HepG2 (cell line): ENCODE results near the gene CD72. TPM values are rescaled to one million over a fixed set of nuclear protein-coding genes. Genes with fewer than 3 reads are reported as not detected.

Experiments used
- AHR ChIP-seq: IDR thresholded peaks from 2 replicates; pipeline ENCODE4 v1.6.1; 2018; ENCODE audit warnings: missing genetic modification reagents, missing compliant biosample characterization
- BRF2 ChIP-seq: sonication (generic); formaldehyde crosslinking; IDR thresholded peaks from 2 replicates; pipeline ENCODE4 v1.8.1; 2022; ENCODE audit warnings: mild to moderate bottlenecking, missing genetic modification reagents
- CREBL2 ChIP-seq: sonication (generic); formaldehyde crosslinking; IDR thresholded peaks from 2 replicates; pipeline ENCODE4 v1.8.1; 2023; ENCODE audit warnings: missing genetic modification reagents, mild to moderate bottlenecking, borderline replicate concordance
- DZIP1 ChIP-seq: sonication (generic); formaldehyde crosslinking; IDR thresholded peaks from 2 replicates; pipeline ENCODE4 v1.5.0; 2020; ENCODE audit warnings: mild to moderate bottlenecking, missing genetic modification reagents
- ERF ChIP-seq: IDR thresholded peaks from 2 replicates; pipeline ENCODE4 v1.6.1; 2018; ENCODE audit warnings: missing biosample characterization, missing genetic modification reagents
- GATA4 ChIP-seq: sonication (generic); IDR thresholded peaks from 2 replicates; pipeline ENCODE4 v1.6.1; 2016; ENCODE audit warnings: antibody characterized with exemption, low read depth, borderline replicate concordance
- HNRNPK ChIP-seq: fragments of 200-400 bp; formaldehyde crosslinking; IDR thresholded peaks from 2 replicates; pipeline ENCODE4 v1.6.1; 2018; ENCODE audit warnings: low read length, low read depth, moderate library complexity, mild to moderate bottlenecking; ENCODE audit not compliant: poor library complexity, severe bottlenecking
- KMT2A ChIP-seq: sonication (generic); formaldehyde crosslinking; IDR thresholded peaks from 2 replicates; pipeline ENCODE4 v1.4.0; 2020; ENCODE audit warnings: missing genetic modification reagents
- MXD4 ChIP-seq: IDR thresholded peaks from 2 replicates; pipeline ENCODE4 v1.6.1; 2016; ENCODE audit warnings: mild to moderate bottlenecking, missing biosample characterization, missing genetic modification reagents
- ONECUT2 ChIP-seq: sonication (generic); formaldehyde crosslinking; IDR thresholded peaks from 2 replicates; pipeline ENCODE4 v1.4.0; 2020; ENCODE audit warnings: missing genetic modification reagents
- POLR2AphosphoS2 ChIP-seq: IDR thresholded peaks from 2 replicates; pipeline ENCODE4 v1.6.1; 2011; ENCODE audit warnings: low read depth, low read length, improper control_type of control experiment
- RFX3 ChIP-seq: IDR thresholded peaks from 2 replicates; pipeline ENCODE4 v1.6.1; 2016; ENCODE audit warnings: missing biosample characterization, missing genetic modification reagents
- SALL2 ChIP-seq: sonication (generic); formaldehyde crosslinking; IDR thresholded peaks from 2 replicates; pipeline ENCODE4 v1.8.1; 2023; ENCODE audit warnings: mild to moderate bottlenecking, missing genetic modification reagents, inconsistent platforms
- SOX6 ChIP-seq, 2 experiments: fragments of 450-650 bp in 1 of 2; sonication (generic) in 1 of 2; formaldehyde crosslinking in 1 of 2; IDR thresholded peaks; 2 replicates each; pipeline versions ENCODE4 v1.4.0 to v1.6.1; 2017 to 2020; ENCODE audit warnings: antibody characterized with exemption in 1 of 2, mild to moderate bottlenecking in 1 of 2, missing genetic modification reagents in 1 of 2
- SRF ChIP-seq: IDR thresholded peaks from 2 replicates; pipeline ENCODE4 v1.6.1; 2011; ENCODE audit warnings: mild to moderate bottlenecking, low read depth, low read length, moderate library complexity
- TAF1 ChIP-seq: sonication (generic); formaldehyde crosslinking; IDR thresholded peaks from 2 replicates; pipeline ENCODE4 v1.4.0; 2020; ENCODE audit warnings: missing genetic modification reagents
- ZFX ChIP-seq: sonication (generic); formaldehyde crosslinking; IDR thresholded peaks from 2 replicates; pipeline ENCODE4 v1.4.0; 2020; ENCODE audit warnings: mild to moderate bottlenecking, low read depth, missing genetic modification reagents, moderate library complexity
- ZGPAT ChIP-seq: IDR thresholded peaks from 2 replicates; pipeline ENCODE4 v1.6.1; 2016; ENCODE audit warnings: mild to moderate bottlenecking
- ZNF136 ChIP-seq: sonication (generic); formaldehyde crosslinking; IDR thresholded peaks from 2 replicates; pipeline ENCODE4 v1.8.1; 2022; ENCODE audit warnings: low read depth, mild to moderate bottlenecking, moderate library complexity, missing genetic modification reagents
- ZNF230 ChIP-seq: sonication (generic); formaldehyde crosslinking; IDR thresholded peaks from 2 replicates; pipeline ENCODE4 v1.4.0; 2020; ENCODE audit warnings: mild to moderate bottlenecking, missing genetic modification reagents
- ZNF34 ChIP-seq: sonication (generic); formaldehyde crosslinking; IDR thresholded peaks from 2 replicates; pipeline ENCODE4 v1.4.0; 2020; ENCODE audit warnings: mild to moderate bottlenecking, missing genetic modification reagents, borderline replicate concordance
- ZNF484 ChIP-seq: sonication (generic); formaldehyde crosslinking; IDR thresholded peaks from 2 replicates; pipeline ENCODE4 v1.5.1; 2020; ENCODE audit warnings: mild to moderate bottlenecking, low read depth, missing genetic modification reagents, borderline replicate concordance
- ZNF776 ChIP-seq: sonication (generic); formaldehyde crosslinking; IDR thresholded peaks from 2 replicates; pipeline ENCODE4 v1.4.0; 2020; ENCODE audit warnings: mild to moderate bottlenecking, missing genetic modification reagents
- ZNF841 ChIP-seq: sonication (generic); formaldehyde crosslinking; IDR thresholded peaks from 2 replicates; pipeline ENCODE4 v1.8.1; 2023; ENCODE audit warnings: missing genetic modification reagents, borderline replicate concordance
- ZSCAN9 ChIP-seq: IDR thresholded peaks from 2 replicates; pipeline ENCODE4 v1.6.1; 2016; ENCODE audit warnings: borderline replicate concordance
- polyA plus RNA-seq, 8 experiments: library from polyadenylated mRNA; depleted of rRNA in 3 of 8; stranded (reverse) in 7 of 8; unstranded in 1 of 8; fragments of >200 nt; fragmentation: Illumina TruSeq in 4 of 8; extraction: Trizol in 4 of 8; gene quantifications; 2 replicates each; pipeline versions ENCODE4 v1.2.1 to v1.2.3, GENCODE V29; 2011 to 2016; ENCODE audit warnings: low read depth in 4 of 8, missing spikeins in 1 of 8, mixed read lengths in 1 of 8; ENCODE audit not compliant: insufficient read depth in 1 of 8
- total RNA-seq, 5 experiments: library from RNA; depleted of rRNA; stranded (reverse); fragments of >200 nt; fragmentation: Illumina TruSeq; extraction: Trizol; gene quantifications; 2 replicates each; pipeline ENCODE4 v1.2.3, GENCODE V29; 2016; ENCODE audit warnings: low read depth in 1 of 5

The CD72 gene
- total and polyA plus RNA-seq, 2 of the 13 experiments (the other 11 are each of a cell fraction or from before 2014, with no cell fraction given): 0.18 to 1.1 TPM

GRCh38 chr9:35646533-35647265 lies 28.5 kb upstream of the CD72 start (continued):
- TF ChIP-seq ZNF484 (CRISPR knock-in tag): no peak
- 0 out of 2 replicates have a peak, but pooled peaks have one; percentile 77 for TF ChIP-seq AHR (CRISPR knock-in tag)
- TF ChIP-seq SRF: peak; percentile 16; the same call in 1 of the 2 replicates
- peak; percentile 86 for TF ChIP-seq ZFX
- TF ChIP-seq CREBL2 (CRISPR knock-in tag): no peak
- no peak for TF ChIP-seq ZNF841 (CRISPR knock-in tag)
- no peak for TF ChIP-seq POLR2AphosphoS2
- TF ChIP-seq SOX6 (IDR thresholded peaks at IDR 0.05): no peak
- TF ChIP-seq SOX6 (CRISPR knock-in tag; IDR thresholded peaks at IDR 0.05): peak; percentile 54; the same call in 1 of the 2 replicates
- peak; percentile 50; the same call in 1 of the 2 replicates for TF ChIP-seq BRF2 (CRISPR knock-in tag)
- TF ChIP-seq ONECUT2 (CRISPR knock-in tag): no peak
- peak; percentile 91 for TF ChIP-seq SALL2 (CRISPR knock-in tag)
- TF ChIP-seq GATA4: no peak
- peak; percentile 38; the same call in 1 of the 2 replicates for TF ChIP-seq ZNF136
- peak; percentile 70; the same call in 1 of the 2 replicates for TF ChIP-seq ERF (CRISPR knock-in tag)
- TF ChIP-seq RFX3: no peak
- peak; percentile 69 for TF ChIP-seq HNRNPK
- TF ChIP-seq ZNF776 (CRISPR knock-in tag): no peak
- peak; percentile 85 for TF ChIP-seq ZGPAT (CRISPR knock-in tag)
- peak; percentile 20; the same call in 1 of the 2 replicates for TF ChIP-seq MXD4
- TF ChIP-seq KMT2A (CRISPR knock-in tag): peak; percentile 74; the same call in 1 of the 2 replicates
- TF ChIP-seq ZNF230 (CRISPR knock-in tag): 0 out of 2 replicates have a peak, but pooled peaks have one; percentile 35
- TF ChIP-seq ZSCAN9 (CRISPR knock-in tag): no peak
- TF ChIP-seq DZIP1: peak; percentile 67; the same call in 1 of the 2 replicates
- TF ChIP-seq TAF1 (CRISPR knock-in tag): peak; percentile 53
- 0 out of 2 replicates have a peak, but pooled peaks have one; percentile 58 for TF ChIP-seq ZNF34 (CRISPR knock-in tag)
